Adrenal gland (tissue), 12 donors: ENCODE data around the gene TLR2. TPM values are rescaled to one million over a fixed set of nuclear protein-coding genes. Genes with fewer than 3 reads are reported as not detected.

Experiments used
- DNase-seq, 7 donors: peaks; one replicate each; pipeline ENCODE4 v3.0.0-alpha.2; 2019 to 2020
- H3K27ac ChIP-seq, 5 donors: fragments of 200-600 bp; sonication (generic) in 4 of 5; 1 replicate in 3 of 5; 2 replicates in 2 of 5; pipeline versions ENCODE4 v1.5.1 to v1.8.0; 2016 to 2020; ENCODE audit warnings: mild to moderate bottlenecking in 1 of 5
- H3K27me3 ChIP-seq: fragments of 200-600 bp; 2 replicates; pipeline ENCODE4 v1.8.0; 2021
- H3K36me3 ChIP-seq, 2 donors: fragments of 200-600 bp; replicated peaks in 1 of 2; 1 replicate in 1 of 2; 2 replicates in 1 of 2; pipeline versions ENCODE4 v1.5.1 to v1.8.0; 2018 to 2022
- H3K4me1 ChIP-seq, 2 donors: fragments of 200-600 bp; replicated peaks in 1 of 2; 1 replicate in 1 of 2; 2 replicates in 1 of 2; pipeline versions ENCODE4 v1.5.1 to v1.8.0; 2018 to 2021
- H3K4me3 ChIP-seq, 4 donors: fragments of 200-600 bp; sonication (generic) in 3 of 4; one replicate each; pipeline ENCODE4 v1.5.1; 2016 to 2018
- H3K9me3 ChIP-seq, 3 donors: fragments of 200-600 bp; sonication (generic) in 1 of 3; replicated peaks in 1 of 3; 1 replicate in 2 of 3; 2 replicates in 1 of 3; pipeline versions ENCODE4 v1.5.1 to v1.8.0; 2016 to 2021
- CTCF ChIP-seq, 6 experiments: fragments of 450-650 bp in 4 of 6; fragments of 200-600 bp in 2 of 6; sonication (generic) in 1 of 6; IDR thresholded peaks; 1 replicate in 5 of 6; 2 replicates in 1 of 6; pipeline versions ENCODE4 v1.5.1 to v1.8.0; 2016 to 2021; ENCODE audit warnings: antibody characterized with exemption in 6 of 6, mild to moderate bottlenecking in 2 of 6, moderate library complexity in 1 of 6
- POLR2A ChIP-seq, 2 donors: fragments of 450-650 bp; IDR thresholded peaks; one replicate each; pipeline ENCODE4 v1.6.1; 2017; ENCODE audit warnings: antibody characterized with exemption in 2 of 2, mild to moderate bottlenecking in 2 of 2, moderate library complexity in 1 of 2
- WGBS, 4 donors: extraction: QIAGEN DNeasy Blood & Tissue Kit in 2 of 4; methylation state at CpG; one replicate each; pipeline versions ENCODE4 v1.1.5 to v1.1.7; 2013 to 2017; 5-methylcytosine and 5-hydroxymethylcytosine counted together
- intact Hi-C, 2 donors: fragments of 100-400 bp; cut with DNase I; formaldehyde crosslinking; loops; one replicate each; pipeline versions ENCODE4 v1.14.1 to v1.15.0; 2022 to 2023
- polyA plus RNA-seq, 3 donors: library from polyadenylated mRNA; stranded (reverse); fragments of 200-250 nt in 2 of 3; fragments of 350-450 nt in 1 of 3; fragmentation: Illumina TruSeq in 1 of 3; extraction: RNeasy Lipid Tissue Mini Kit (QIAGEN cat#74804) in 1 of 3; gene quantifications; one replicate each; pipeline ENCODE4 v1.2.3, GENCODE V29; 2013 to 2014
- total RNA-seq, 9 donors: library from RNA; depleted of rRNA in 4 of 9; stranded (reverse); fragments of >200 nt in 4 of 9; fragments of 120-200 nt in 1 of 9; fragmentation: NEBNext Ultra II Directional in 1 of 9; extraction: Animal tissue kit (Norgen Biotek cat#: 25700) in 1 of 9; gene quantifications; one replicate each; pipeline versions ENCODE4 v1.1.0 to v1.2.4, GENCODE V29; 2013 to 2023
- donor health status: healthy with polysubstance abuse.
- donor health status: Bipolar disorder and iron deficiency.
- donor health status: DM: yes; HTN: yes; CAD: no.
- donor health status: DM: no; HTN: no; CAD: no.
- donor health status: DM: no; HTN: no; CAD: no.
- donor health status: DM: yes; HTN: yes; CAD: no.

TLR2 gene
- total and polyA plus RNA-seq, 12 donors, result 2.8 to 57.2 (median 21.7) TPM

DNA sequence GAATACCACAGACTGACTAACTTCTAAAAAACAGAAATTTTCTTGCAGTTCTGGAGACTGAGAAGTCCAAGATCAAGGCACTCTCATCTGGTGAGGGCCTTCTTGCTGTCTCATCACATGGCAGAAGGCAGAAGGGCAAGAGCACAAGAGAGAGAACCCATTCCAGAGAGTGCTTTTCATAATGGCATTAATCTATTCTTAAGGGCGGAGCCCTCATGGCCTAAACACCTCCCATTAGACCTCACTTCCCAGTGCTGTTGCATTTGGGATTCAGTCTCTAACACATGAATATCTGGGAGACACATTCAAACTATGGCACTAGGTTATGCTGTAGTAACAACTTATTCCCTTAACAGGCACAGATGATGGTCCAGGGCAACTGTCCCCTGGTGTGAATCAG, 37.1 kb upstream of the TLR2 start:
- intact Hi-C loops, result no loop called here
- no peak overlapping the region for H3K4me3 ChIP-seq
- no peak for TF ChIP-seq CTCF (IDR thresholded peaks at IDR 0.05)
- no peak for TF ChIP-seq POLR2A (IDR thresholded peaks at IDR 0.05)
- H3K36me3 ChIP-seq, result no peaks in the 10 kb centered on the region
- H3K27me3 ChIP-seq, result no peaks in the 10 kb centered on the region
- DNase-seq, result no peak
- no peaks in the 10 kb centered on the region for H3K4me1 ChIP-seq
- H3K27ac ChIP-seq, result no peak overlapping the region
- WGBS, 4 donors, result 90 to 96% (median 90%) methylated on average over 1 of the region's 1 CpG
- H3K9me3 ChIP-seq, result no peaks in the 10 kb centered on the region

GRCh38 chr4:153647975-153648374, 36.1 kb upstream of the TLR2 start:
- no peaks in the 10 kb centered on the region for H3K9me3 ChIP-seq
- no peaks in the 10 kb centered on the region for H3K4me1 ChIP-seq
- intact Hi-C loops, result no loop called here
- 56 to 64% (median 62%) methylated on average over 4 of the region's 4 CpGs for WGBS, 4 donors
- no peak for TF ChIP-seq POLR2A (IDR thresholded peaks at IDR 0.05)
- no peak for TF ChIP-seq CTCF (IDR thresholded peaks at IDR 0.05)
- DNase-seq, result no peak
- no peak overlapping the region for H3K4me3 ChIP-seq
- H3K27me3 ChIP-seq, result no peaks in the 10 kb centered on the region
- H3K36me3 ChIP-seq, result no peaks in the 10 kb centered on the region
- no peak overlapping the region for H3K27ac ChIP-seq

DNA sequence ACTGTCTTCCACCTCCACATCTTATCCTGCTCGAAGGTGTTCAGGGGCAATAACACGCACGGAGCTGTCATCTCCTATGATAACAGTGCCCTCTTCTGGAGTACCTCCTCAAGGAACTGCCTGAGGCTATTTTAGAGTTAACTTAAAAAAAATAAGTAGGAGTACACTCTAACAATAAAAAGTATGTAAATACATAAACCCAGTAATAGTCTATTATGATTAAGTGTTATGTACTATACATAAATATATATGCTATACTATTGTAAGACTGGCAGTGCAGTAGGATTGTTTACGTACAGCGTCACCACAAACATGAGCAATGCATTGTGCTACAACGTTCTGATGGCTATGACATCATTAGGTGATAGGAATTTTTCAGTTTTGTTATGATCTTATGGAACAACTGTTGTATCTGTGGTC, 34.5 kb upstream of the TLR2 start:
- H3K27me3 ChIP-seq, result no peaks in the 10 kb centered on the region
- H3K36me3 ChIP-seq, result no peaks in the 10 kb centered on the region
- no peaks in the 10 kb centered on the region for H3K4me1 ChIP-seq
- TF ChIP-seq CTCF (IDR thresholded peaks at IDR 0.05) (peak in 2 of 6 experiments; percentile 16 to 22), POLR2A (IDR thresholded peaks at IDR 0.05) (no peak)
- 46 to 59% (median 52%) methylated on average over 6 of the region's 6 CpGs for WGBS, 4 donors
- no peak overlapping the region for H3K4me3 ChIP-seq
- no peak for DNase-seq
- H3K9me3 ChIP-seq, result no peaks in the 10 kb centered on the region
- H3K27ac ChIP-seq, result no peak overlapping the region
- intact Hi-C loops, result no loop called here

- intact Hi-C loops, result no loop called here
- no peaks in the 10 kb centered on the region for H3K9me3 ChIP-seq
- WGBS, 4 donors, result 56 to 72% (median 65%) methylated on average over 3 of the region's 3 CpGs
- H3K36me3 ChIP-seq, result no peaks in the 10 kb centered on the region
- H3K27me3 ChIP-seq, result no peaks in the 10 kb centered on the region
- DNase-seq, result no peak
- H3K4me1 ChIP-seq, result no peaks in the 10 kb centered on the region
- peak overlapping the region in 4 of 5 donors; percentile 26 to 93 (median 71) for H3K27ac ChIP-seq
- H3K4me3 ChIP-seq, result no peak overlapping the region
- TF ChIP-seq POLR2A (IDR thresholded peaks at IDR 0.05) (no peak), CTCF (IDR thresholded peaks at IDR 0.05) (no peak)
These were observed 33.0 kb upstream of the TLR2 start for GRCh38 chr4:153651116-153651515.
